Measurements from ENCODE around the gene VSTM1.

Gene VSTM1

DNA sequence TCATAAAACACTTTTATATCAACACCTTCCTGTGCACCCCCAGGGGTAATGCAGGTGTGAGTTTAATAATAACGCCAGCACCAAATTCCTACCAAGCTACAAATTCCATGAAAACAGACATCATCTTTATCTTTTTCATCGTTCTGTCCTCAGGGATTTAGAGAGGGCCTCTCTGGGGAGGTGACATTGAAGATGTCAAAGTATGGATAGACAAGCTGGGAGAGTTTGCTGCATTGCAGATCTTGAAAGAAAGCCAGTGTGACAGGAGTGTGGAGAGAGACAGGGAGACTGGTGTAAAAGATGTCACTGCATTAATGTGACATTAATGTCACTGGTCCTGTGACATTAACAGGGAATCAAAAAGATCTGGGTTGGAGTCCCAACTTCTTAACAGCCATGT, 62.2 kb downstream of the VSTM1 start:
- Histone ChIP-seq H3K79me1 (ENCODE audit: low read length) (no peaks in the 10 kb centered on the region), H4K8ac (ENCODE audit: low read depth, low read length) (no peak overlapping the region), H3K4me2 (ENCODE audit: low read length) (no peak overlapping the region), H3K9ac (ENCODE audit: low read length) (no peak overlapping the region), H2BK12ac (ENCODE audit: low read length) (no peak overlapping the region), H3K79me2 (ENCODE audit: control insufficient read depth, insufficient read depth, low read length, poor library complexity) (no peaks in the 10 kb centered on the region), H2AFZ (ENCODE audit: insufficient read depth, low read length, poor library complexity) (no peak overlapping the region), H3K14ac (ENCODE audit: low read length) (no peak overlapping the region), H3K23ac (ENCODE audit: low read length) (no peak overlapping the region), H4K91ac (ENCODE audit: low read depth, low read length) (no peak overlapping the region), H4K12ac (ENCODE audit: low read depth, low read length) (no peak overlapping the region), H3K27me3 (ENCODE audit: insufficient read depth, low read length) (no peaks in the 10 kb centered on the region), H3K4ac (ENCODE audit: low read depth, low read length) (no peak overlapping the region), H3K27ac (ENCODE audit: low read depth, low read length) (no peak overlapping the region), H2AK5ac (ENCODE audit: low read length) (no peak overlapping the region), H3K9me3 (ENCODE audit: insufficient read depth, low read depth, low read length) (peaks cover 3% of the 10 kb centered on the region), H2BK5ac (ENCODE audit: low read depth, low read length, poor library complexity) (no peak overlapping the region), H3K4me3 (ENCODE audit: low read depth, low read length) (no peak overlapping the region), H3K36me3 (ENCODE audit: control insufficient read depth in 1 of 2, insufficient read depth in 2 of 2, low read length in 2 of 2) (no peaks in the 10 kb centered on the region), H2BK120ac (ENCODE audit: insufficient read depth, low read length, poor library complexity) (no peak overlapping the region), H3K18ac (ENCODE audit: low read length) (no peak overlapping the region), H3K4me1 (ENCODE audit: control insufficient read depth in 1 of 2, insufficient read depth in 2 of 2, low read length in 2 of 2) (no peaks in the 10 kb centered on the region)
- WGBS (ENCODE audit: extremely low coverage, insufficient coverage, insufficient read length): no CpG with 5 or more reads among the region's 2 CpGs
- peak in 1 of 2 donors; percentile 50 for DNase-seq

DNA sequence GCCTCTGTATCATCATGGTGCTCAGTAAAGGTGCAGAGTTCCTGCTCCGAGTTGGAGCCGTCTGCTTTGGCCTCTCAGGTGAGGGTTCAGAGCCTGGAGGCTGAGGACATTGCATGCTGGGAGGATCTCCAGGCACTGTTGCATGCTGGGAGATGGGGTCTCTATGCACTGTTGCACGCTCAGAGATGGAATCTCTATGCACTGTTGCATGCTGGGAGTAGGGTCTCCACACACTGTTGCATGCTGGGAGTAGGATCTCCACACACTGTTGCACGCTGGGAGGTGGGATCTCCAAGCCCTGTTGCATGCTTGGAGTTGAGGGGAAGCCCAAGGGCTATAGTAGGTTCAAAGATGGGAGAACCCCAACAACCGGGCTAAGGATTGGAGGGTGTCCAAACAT, 64.0 kb downstream of the VSTM1 start:
- Histone ChIP-seq H2AK5ac (ENCODE audit: low read length) (no peak overlapping the region), H3K79me2 (ENCODE audit: control insufficient read depth, insufficient read depth, low read length, poor library complexity) (no peaks in the 10 kb centered on the region), H3K27ac (ENCODE audit: low read depth, low read length) (no peak overlapping the region), H3K4me1 (ENCODE audit: control insufficient read depth in 1 of 2, insufficient read depth in 2 of 2, low read length in 2 of 2) (no peaks in the 10 kb centered on the region), H2BK120ac (ENCODE audit: insufficient read depth, low read length, poor library complexity) (no peak overlapping the region), H2AFZ (ENCODE audit: insufficient read depth, low read length, poor library complexity) (no peak overlapping the region), H3K27me3 (ENCODE audit: insufficient read depth, low read length) (no peaks in the 10 kb centered on the region), H4K12ac (ENCODE audit: low read depth, low read length) (no peak overlapping the region), H4K8ac (ENCODE audit: low read depth, low read length) (no peak overlapping the region), H3K4me3 (ENCODE audit: low read depth, low read length) (no peak overlapping the region), H3K4ac (ENCODE audit: low read depth, low read length) (no peak overlapping the region), H3K4me2 (ENCODE audit: low read length) (no peak overlapping the region), H3K23ac (ENCODE audit: low read length) (no peak overlapping the region), H4K91ac (ENCODE audit: low read depth, low read length) (no peak overlapping the region), H3K36me3 (ENCODE audit: control insufficient read depth in 1 of 2, insufficient read depth in 2 of 2, low read length in 2 of 2) (no peaks in the 10 kb centered on the region), H3K9ac (ENCODE audit: low read length) (no peak overlapping the region), H2BK12ac (ENCODE audit: low read length) (no peak overlapping the region), H3K79me1 (ENCODE audit: low read length) (no peaks in the 10 kb centered on the region), H2BK5ac (ENCODE audit: low read depth, low read length, poor library complexity) (no peak overlapping the region), H3K14ac (ENCODE audit: low read length) (no peak overlapping the region), H3K18ac (ENCODE audit: low read length) (no peak overlapping the region), H3K9me3 (ENCODE audit: insufficient read depth, low read depth, low read length) (peaks cover 3% of the 10 kb centered on the region)
- DNase-seq: no peak
- no CpG with 5 or more reads among the region's 5 CpGs for WGBS (ENCODE audit: extremely low coverage, insufficient coverage, insufficient read length)

GRCh38 chr19:53998223-53998622, 65.5 kb downstream of the VSTM1 start:
- H3K27me3 ChIP-seq (ENCODE audit: insufficient read depth, low read length): peaks cover 3% of the 10 kb centered on the region
- no CpG with 5 or more reads among the region's 7 CpGs for WGBS (ENCODE audit: extremely low coverage, insufficient coverage, insufficient read length)
- no peaks in the 10 kb centered on the region for H3K4me1 ChIP-seq (ENCODE audit: control insufficient read depth in 1 of 2, insufficient read depth in 2 of 2, low read length in 2 of 2)
- no peak overlapping the region for H3K9ac ChIP-seq (ENCODE audit: low read length)
- H3K18ac ChIP-seq (ENCODE audit: low read length): no peak overlapping the region
- no peak overlapping the region for H3K4me2 ChIP-seq (ENCODE audit: low read length)
- no peak overlapping the region for H2BK120ac ChIP-seq (ENCODE audit: insufficient read depth, low read length, poor library complexity)
- H3K79me2 ChIP-seq (ENCODE audit: control insufficient read depth, insufficient read depth, low read length, poor library complexity): no peaks in the 10 kb centered on the region
- peaks cover 3% of the 10 kb centered on the region for H3K9me3 ChIP-seq (ENCODE audit: insufficient read depth, low read depth, low read length)
- no peak for DNase-seq
- no peak overlapping the region for H3K4me3 ChIP-seq (ENCODE audit: low read depth, low read length)
- no peak overlapping the region for H3K14ac ChIP-seq (ENCODE audit: low read length)
- H2BK12ac ChIP-seq (ENCODE audit: low read length): no peak overlapping the region
- no peak overlapping the region for H4K12ac ChIP-seq (ENCODE audit: low read depth, low read length)
- H2AK5ac ChIP-seq (ENCODE audit: low read length): no peak overlapping the region
- H3K4ac ChIP-seq (ENCODE audit: low read depth, low read length): no peak overlapping the region
- no peak overlapping the region for H3K23ac ChIP-seq (ENCODE audit: low read length)
- H2BK5ac ChIP-seq (ENCODE audit: low read depth, low read length, poor library complexity): no peak overlapping the region
- H3K27ac ChIP-seq (ENCODE audit: low read depth, low read length): no peak overlapping the region
- no peaks in the 10 kb centered on the region for H3K79me1 ChIP-seq (ENCODE audit: low read length)
- H2AFZ ChIP-seq (ENCODE audit: insufficient read depth, low read length, poor library complexity): no peak overlapping the region
- H4K8ac ChIP-seq (ENCODE audit: low read depth, low read length): no peak overlapping the region
- H4K91ac ChIP-seq (ENCODE audit: low read depth, low read length): no peak overlapping the region
- H3K36me3 ChIP-seq (ENCODE audit: control insufficient read depth in 1 of 2, insufficient read depth in 2 of 2, low read length in 2 of 2): no peaks in the 10 kb centered on the region

GRCh38 chr19:53994811-53995210, 68.9 kb downstream of the VSTM1 start:
- whole genome bisulfite sequencing (ENCODE audit: extremely low coverage, insufficient coverage, insufficient read length): no CpG with 5 or more reads among the region's 5 CpGs
- H3K18ac ChIP-seq (ENCODE audit: low read length): no peak overlapping the region
- H3K9ac ChIP-seq (ENCODE audit: low read length): no peak overlapping the region
- no peak overlapping the region for H4K91ac ChIP-seq (ENCODE audit: low read depth, low read length)
- peaks cover 12% of the 10 kb centered on the region for H3K27me3 ChIP-seq (ENCODE audit: insufficient read depth, low read length)
- H3K36me3 ChIP-seq (ENCODE audit: control insufficient read depth in 1 of 2, insufficient read depth in 2 of 2, low read length in 2 of 2): no peaks in the 10 kb centered on the region
- H3K4me2 ChIP-seq (ENCODE audit: low read length): no peak overlapping the region
- no peak overlapping the region for H4K8ac ChIP-seq (ENCODE audit: low read depth, low read length)
- no peaks in the 10 kb centered on the region for H3K79me2 ChIP-seq (ENCODE audit: control insufficient read depth, insufficient read depth, low read length, poor library complexity)
- no peak overlapping the region for H2BK5ac ChIP-seq (ENCODE audit: low read depth, low read length, poor library complexity)
- H4K12ac ChIP-seq (ENCODE audit: low read depth, low read length): no peak overlapping the region
- no peak overlapping the region for H3K23ac ChIP-seq (ENCODE audit: low read length)
- no peak overlapping the region for H2AFZ ChIP-seq (ENCODE audit: insufficient read depth, low read length, poor library complexity)
- DNase-seq: no peak
- no peak overlapping the region for H3K4me3 ChIP-seq (ENCODE audit: low read depth, low read length)
- no peak overlapping the region for H3K27ac ChIP-seq (ENCODE audit: low read depth, low read length)
- H3K4me1 ChIP-seq (ENCODE audit: control insufficient read depth in 1 of 2, insufficient read depth in 2 of 2, low read length in 2 of 2): peaks cover 0 to 7% of the 10 kb centered on the region in 2 experiments
- no peak overlapping the region for H3K14ac ChIP-seq (ENCODE audit: low read length)
- H2BK120ac ChIP-seq (ENCODE audit: insufficient read depth, low read length, poor library complexity): no peak overlapping the region
- no peak overlapping the region for H3K4ac ChIP-seq (ENCODE audit: low read depth, low read length)
- no peaks in the 10 kb centered on the region for H3K79me1 ChIP-seq (ENCODE audit: low read length)
- H2BK12ac ChIP-seq (ENCODE audit: low read length): no peak overlapping the region
- H2AK5ac ChIP-seq (ENCODE audit: low read length): no peak overlapping the region
- H3K9me3 ChIP-seq (ENCODE audit: insufficient read depth, low read depth, low read length): peaks cover 5% of the 10 kb centered on the region
